Astrocyte of the spinal cord (primary cell): ENCODE measurements around the gene MMP12.

ENCODE experiments used
- DNase-seq: peaks from one replicate; pipeline ENCODE4 v3.0.0; 2011; ENCODE audit warnings: low read depth, low spot score
- H3K4me3 ChIP-seq: 2 replicates; pipeline ENCODE4 v1.5.1; 2011; ENCODE audit warnings: low read depth, mild to moderate bottlenecking, low read length, moderate library complexity
- CTCF ChIP-seq: IDR thresholded peaks from 2 replicates; pipeline ENCODE4 v1.5.1; 2012; ENCODE audit warnings: low read depth, mild to moderate bottlenecking, low read length, inconsistent platforms
- in situ Hi-C: cut with HindIII; loops from 2 replicates; pipeline ENCODE4 v1.10.0; 2017; ENCODE audit warnings: low sequenced_read_pairs

MMP12 gene

GRCh38 chr11:102850973-102851745 lies 23.6 kb downstream of the MMP12 start:
- in situ Hi-C loops: no loop called here
- no peak overlapping the region for H3K4me3 ChIP-seq
- DNase-seq: peak; percentile 88
- TF ChIP-seq CTCF: no peak

- no peak overlapping the region for H3K4me3 ChIP-seq
- no peak for TF ChIP-seq CTCF
- peak; percentile 33 for DNase-seq
- in situ Hi-C loops: no loop called here
These were observed 25.5 kb downstream of the MMP12 start for GRCh38 chr11:102849311-102849710.

- H3K4me3 ChIP-seq: no peak overlapping the region
- TF ChIP-seq CTCF: no peak
- in situ Hi-C loops: no loop called here
- DNase-seq: no peak
These were observed 28.5 kb downstream of the MMP12 start for GRCh38 chr11:102846292-102846691.

GRCh38 chr11:102843489-102843888 lies 31.3 kb downstream of the MMP12 start, which contains the start of gene MMP3:
Gene MMP3, minus strand, starts transcription at chr11:102843609. Its CDS starts 63 bp downstream, at chr11:102843546.
- H3K4me3 ChIP-seq: no peak within 1 kb of the TSS
- no peak for DNase-seq
- TF ChIP-seq CTCF: no peak
- in situ Hi-C loops: no loop called here

GRCh38 chr11:102842930-102843329 lies 31.9 kb downstream of the MMP12 start:
- TF ChIP-seq CTCF: no peak
- in situ Hi-C loops: no loop called here
- DNase-seq: no peak
- H3K4me3 ChIP-seq: no peak overlapping the region

- DNase-seq: no peak
- no peak overlapping the region for H3K4me3 ChIP-seq
- in situ Hi-C loops: no loop called here
- TF ChIP-seq CTCF: no peak
These were observed 34.8 kb downstream of the MMP12 start for GRCh38 chr11:102840018-102840417.
